OCI-LY1 (cell line): ENCODE data around the gene MYL9.

Experiments used
- EZH2 ChIP-seq: fragments of 200-600 bp; sonication (generic), shearing (Covaris generic); IDR thresholded peaks from 2 replicates; pipeline ENCODE4 v1.8.0; 2017; ENCODE audit warnings: borderline replicate concordance, mixed run types, mild to moderate bottlenecking, antibody characterized with exemption, low read length, moderate library complexity, mixed read lengths
- TF ChIP-seq, protein P1 (sequence below): fragments of 200-600 bp; sonication (generic), shearing (Covaris generic); IDR thresholded peaks from 2 replicates; pipeline ENCODE4 v1.5.1; 2017; ENCODE audit warnings: mild to moderate bottlenecking, antibody characterized with exemption, low read length, moderate library complexity, mixed read lengths

DNA sequence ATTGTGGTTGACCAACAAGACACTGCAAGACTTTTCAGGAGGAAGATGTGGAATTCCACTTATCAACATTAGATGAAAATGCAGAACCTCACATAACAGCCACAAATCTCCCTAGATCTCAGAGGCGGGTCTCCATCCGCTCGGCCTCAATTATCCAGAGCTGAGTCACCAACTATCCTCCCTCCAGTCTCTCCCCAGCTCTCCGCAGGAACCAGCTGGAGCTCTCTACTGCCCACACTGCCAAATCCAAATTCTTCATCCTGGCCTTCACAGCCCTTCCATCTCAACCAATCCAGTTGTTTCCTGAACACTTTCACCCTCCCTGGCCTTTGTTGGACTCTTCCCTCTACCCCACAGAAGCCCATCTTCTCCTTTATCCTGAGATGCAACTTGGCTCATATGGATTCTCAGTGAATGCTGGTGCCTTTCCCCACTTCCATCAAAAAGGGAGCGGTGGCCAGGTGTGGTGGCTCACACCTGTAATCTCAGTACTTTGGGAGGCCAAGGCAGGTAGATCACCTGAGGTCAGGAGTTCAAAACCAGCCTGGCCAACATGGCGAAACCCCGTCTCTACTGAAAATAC is 28.6 kb downstream of the MYL9 start:
- TF ChIP-seq, protein P1, sequence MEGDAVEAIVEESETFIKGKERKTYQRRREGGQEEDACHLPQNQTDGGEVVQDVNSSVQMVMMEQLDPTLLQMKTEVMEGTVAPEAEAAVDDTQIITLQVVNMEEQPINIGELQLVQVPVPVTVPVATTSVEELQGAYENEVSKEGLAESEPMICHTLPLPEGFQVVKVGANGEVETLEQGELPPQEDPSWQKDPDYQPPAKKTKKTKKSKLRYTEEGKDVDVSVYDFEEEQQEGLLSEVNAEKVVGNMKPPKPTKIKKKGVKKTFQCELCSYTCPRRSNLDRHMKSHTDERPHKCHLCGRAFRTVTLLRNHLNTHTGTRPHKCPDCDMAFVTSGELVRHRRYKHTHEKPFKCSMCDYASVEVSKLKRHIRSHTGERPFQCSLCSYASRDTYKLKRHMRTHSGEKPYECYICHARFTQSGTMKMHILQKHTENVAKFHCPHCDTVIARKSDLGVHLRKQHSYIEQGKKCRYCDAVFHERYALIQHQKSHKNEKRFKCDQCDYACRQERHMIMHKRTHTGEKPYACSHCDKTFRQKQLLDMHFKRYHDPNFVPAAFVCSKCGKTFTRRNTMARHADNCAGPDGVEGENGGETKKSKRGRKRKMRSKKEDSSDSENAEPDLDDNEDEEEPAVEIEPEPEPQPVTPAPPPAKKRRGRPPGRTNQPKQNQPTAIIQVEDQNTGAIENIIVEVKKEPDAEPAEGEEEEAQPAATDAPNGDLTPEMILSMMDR = no peak
- no peak for TF ChIP-seq EZH2
